Measurements from ENCODE around the gene TUBAL3. TPM values are rescaled to one million over a fixed set of nuclear protein-coding genes. Genes with fewer than 3 reads are reported as not detected.

Gene TUBAL3
- total RNA-seq, 1 experiment from 2014 or later = 0.98 TPM

GRCh38 chr10:5449227-5449626, 44.6 kb upstream of the TUBAL3 start:
- no peak for TF ChIP-seq CEBPB (IDR thresholded peaks at IDR 0.05; ENCODE audit: low read depth)
- TF ChIP-seq FOSL1 (IDR thresholded peaks at IDR 0.05; ENCODE audit: low read depth) = no peak
- no peak for TF ChIP-seq RAD21 (IDR thresholded peaks at IDR 0.05; ENCODE audit: low read depth)
- no peaks in the 10 kb centered on the region for H4K20me1 ChIP-seq (ENCODE audit: insufficient read depth)
- no peaks in the 10 kb centered on the region for H3K9me3 ChIP-seq (ENCODE audit: control insufficient read depth in 1 of 2, insufficient read depth in 1 of 2, low read depth in 1 of 2, low read length in 2 of 2)
- H3K4me2 ChIP-seq (ENCODE audit: low read length) = no peak overlapping the region
- CTCF ChIA-PET = no interaction called here
- DNase-seq (ENCODE audit: low read depth, low spot score) (no peak), ATAC-seq (no peak)
- H3K9me2 ChIP-seq (ENCODE audit: insufficient read depth) = no peaks in the 10 kb centered on the region
- no peak overlapping the region for H3K4me3 ChIP-seq (replicated peaks in 1 of 2; ENCODE audit: low read depth in 1 of 2, low read length in 2 of 2)
- intact Hi-C loops (cut with micrococcal nuclease) = loop anchor here (5.0 kb wide), 1 partner anchor 98 kb away; no protein-coding TSS in a partner anchor
- POLR2A ChIA-PET = no interaction called here
- peaks cover 17 to 21% of the 10 kb centered on the region in 2 experiments for H3K36me3 ChIP-seq (ENCODE audit: control insufficient read depth in 1 of 2, insufficient read depth in 2 of 2, low read length in 2 of 2)
- H3K79me2 ChIP-seq (ENCODE audit: insufficient read depth, low read length) = peaks cover 73% of the 10 kb centered on the region
- no peak overlapping the region for H3K9ac ChIP-seq (ENCODE audit: low read length)
- H2AFZ ChIP-seq (ENCODE audit: low read depth, low read length, poor library complexity, severe bottlenecking) = no peak overlapping the region
- peaks cover 10 to 29% of the 10 kb centered on the region in 2 experiments for H3K4me1 ChIP-seq (ENCODE audit: control insufficient read depth in 1 of 2, insufficient read depth in 2 of 2, low read length in 2 of 2)
- no TSS peak for BruUV-seq (replicated peaks)
- no peaks in the 10 kb centered on the region for H3K27me3 ChIP-seq (ENCODE audit: insufficient read depth, low read length)
- RAD21 ChIA-PET (ENCODE audit: low non-redundant PET in 1 of 2, low total read pairs in 2 of 2, uncharacterized antibody in 2 of 2, unreplicated experiment in 2 of 2) = no interaction called here
- H3K27ac ChIP-seq (ENCODE audit: low read depth, low read length) = no peak overlapping the region

- Histone ChIP-seq H2AFZ (ENCODE audit: low read depth, low read length, poor library complexity, severe bottlenecking) (no peak overlapping the region), H3K9me2 (ENCODE audit: insufficient read depth) (no peaks in the 10 kb centered on the region), H4K20me1 (ENCODE audit: insufficient read depth) (no peaks in the 10 kb centered on the region), H3K9ac (ENCODE audit: low read length) (no peak overlapping the region), H3K9me3 (ENCODE audit: control insufficient read depth in 1 of 2, insufficient read depth in 1 of 2, low read depth in 1 of 2, low read length in 2 of 2) (no peaks in the 10 kb centered on the region), H3K79me2 (ENCODE audit: insufficient read depth, low read length) (peaks cover 80% of the 10 kb centered on the region), H3K4me2 (ENCODE audit: low read length) (no peak overlapping the region), H3K36me3 (ENCODE audit: control insufficient read depth in 1 of 2, insufficient read depth in 2 of 2, low read length in 2 of 2) (peaks cover 14% of the 10 kb centered on the region in 2 experiments), H3K4me3 (replicated peaks in 1 of 2; ENCODE audit: low read depth in 1 of 2, low read length in 2 of 2) (no peak overlapping the region), H3K27ac (ENCODE audit: low read depth, low read length) (no peak overlapping the region), H3K4me1 (ENCODE audit: control insufficient read depth in 1 of 2, insufficient read depth in 2 of 2, low read length in 2 of 2) (peaks cover 10 to 29% of the 10 kb centered on the region in 2 experiments), H3K27me3 (ENCODE audit: insufficient read depth, low read length) (no peaks in the 10 kb centered on the region)
- no TSS peak for BruUV-seq (replicated peaks)
- ChIA-PET CTCF (no interaction called here), POLR2A (no interaction called here), RAD21 (ENCODE audit: low non-redundant PET in 1 of 2, low total read pairs in 2 of 2, uncharacterized antibody in 2 of 2, unreplicated experiment in 2 of 2) (no interaction called here)
- ATAC-seq (no peak), DNase-seq (ENCODE audit: low read depth, low spot score) (no peak)
- TF ChIP-seq CBX3 (IDR thresholded peaks at IDR 0.05; ENCODE audit: low read depth) (no peak), CTCF (IDR thresholded peaks at IDR 0.05 in 2 of 3, conservative IDR thresholded peaks at IDR 0.05 in 1 of 3; ENCODE audit: borderline replicate concordance in 1 of 3, insufficient read depth in 1 of 3, low read depth in 2 of 3, low read length in 2 of 3) (no peak), FOSL1 (IDR thresholded peaks at IDR 0.05; ENCODE audit: low read depth) (no peak), YY1 (IDR thresholded peaks at IDR 0.05; ENCODE audit: extremely low read depth, insufficient replicate concordance, low read depth, low read length) (no peak), EZH2 (IDR thresholded peaks at IDR 0.05) (no peak), POLR2AphosphoS5 (IDR thresholded peaks at IDR 0.05; ENCODE audit: low read depth, low read length) (no peak), SRF (IDR thresholded peaks at IDR 0.05; ENCODE audit: low read depth) (no peak)
- intact Hi-C loops (cut with micrococcal nuclease) = loop anchor here (5.0 kb wide), 1 partner anchor 99 kb away; no protein-coding TSS in a partner anchor
These were observed 43.8 kb upstream of the TUBAL3 start for GRCh38 chr10:5448333-5449001.

All from HCT116 (cell line).